ENCODE measurements around the gene NADK. TPM values are rescaled to one million over a fixed set of nuclear protein-coding genes. Genes with fewer than 3 reads are reported as not detected.

The NADK gene
- 31.1 and 60.2 TPM in 2 replicates for total RNA-seq

GRCh38 chr1:1777950-1778662 is at the start of gene NADK:
Gene NADK (minus strand): TSS chr1:1778470. CDS start chr1:1765406, 13,064 bp downstream.

GRCh38 chr1:1724035-1724864 is 54.0 kb downstream of the NADK start, which contains the start of gene CDK11A:
Gene CDK11A (minus strand): TSS chr1:1724357. CDS start chr1:1722818, 1,539 bp downstream.

Other genes with a start within 250 kb of the NADK start
- 4.5 and 5.5 TPM in 2 replicates for gene TMEM240, start 237.8 kb downstream of the NADK start, total RNA-seq
- gene SSU72, start 203.6 kb downstream of the NADK start, total RNA-seq: 84.6 and 87.3 TPM in 2 replicates
- gene FNDC10, start 178.3 kb downstream of the NADK start, total RNA-seq: 1.6 and 4.1 TPM in 2 replicates
- gene MIB2, start 163.0 kb downstream of the NADK start, total RNA-seq: 49.2 and 125 TPM in 2 replicates
- 2.5 and 8.3 TPM in 2 replicates for gene MMP23B, start 146.3 kb downstream of the NADK start, total RNA-seq
- gene CDK11B, start 119.5 kb downstream of the NADK start, total RNA-seq: 8.3 and 10.5 TPM in 2 replicates
- 28.8 and 59.7 TPM in 2 replicates for gene SLC35E2B, start 85.7 kb downstream of the NADK start, total RNA-seq
- gene CDK11A, start 54.1 kb downstream of the NADK start, total RNA-seq: 12.5 and 25.0 TPM in 2 replicates
- gene GNB1, start 112.6 kb upstream of the NADK start, total RNA-seq: 86.8 and 113 TPM in 2 replicates
- 0.15 and 0.50 TPM in 2 replicates for gene CALML6, start 136.8 kb upstream of the NADK start, total RNA-seq
- gene TMEM52, start 140.8 kb upstream of the NADK start, total RNA-seq: 0.15 and 0.17 TPM in 2 replicates
- not detected in 2 replicates for gene CFAP74, start 225.3 kb upstream of the NADK start, total RNA-seq
- gene GABRD, start 240.9 kb upstream of the NADK start, total RNA-seq: under 0.01 TPM in 1 of 2 replicates, not detected in the other

Measured in smooth muscle cell of trachea (primary cell).